Dermis microvascular lymphatic vessel endothelial cell (primary cell): ENCODE measurements around the gene PXMP2. TPM values are rescaled to one million over a fixed set of nuclear protein-coding genes. Genes with fewer than 3 reads are reported as not detected.
A peak's percentile ranks its signal among the peaks of the same experiment; 100 is the strongest.

ENCODE experiments used
- DNase-seq, 2 donors: peaks; one replicate each; pipeline versions ENCODE4 v3.0.0 to v3.0.0-alpha.2; 2010; ENCODE audit warnings: low read depth in 2 of 2
- total RNA-seq: library from RNA; depleted of rRNA; stranded (reverse); fragments of >200 nt; gene quantifications from 2 replicates; pipeline ENCODE4 v1.2.1, GENCODE V29; 2014

The PXMP2 gene
- total RNA-seq: 18.7 and 26.7 TPM in 2 replicates

- peak; percentile 83 to 95 for DNase-seq
Observed at GRCh38 chr12:132687211-132688164, at the start of gene PXMP2, which contains the start of gene POLE. Gene PXMP2 (plus strand): TSS chr12:132687587. CDS start chr12:132687671, 84 bp downstream. Gene POLE (minus strand): TSS chr12:132687342. CDS start chr12:132687315, 27 bp downstream.

- DNase-seq: no peak
Observed at GRCh38 chr12:132637811-132638210, 49.6 kb upstream of the PXMP2 start.

GRCh38 chr12:132638541-132639408 lies 48.6 kb upstream of the PXMP2 start:
- peak; percentile 53 to 60 for DNase-seq

GRCh38 chr12:132639956-132640520 lies 47.3 kb upstream of the PXMP2 start:
- no peak for DNase-seq

- DNase-seq: no peak
Observed at GRCh38 chr12:132640936-132641335, 46.5 kb upstream of the PXMP2 start.

GRCh38 chr12:132641811-132642650 lies 45.4 kb upstream of the PXMP2 start:
- DNase-seq: no peak

GRCh38 chr12:132642846-132643835 lies 44.2 kb upstream of the PXMP2 start:
- DNase-seq: no peak

GRCh38 chr12:132646850-132647249 lies 40.5 kb upstream of the PXMP2 start:
- DNase-seq: no peak

- no peak for DNase-seq
Observed at GRCh38 chr12:132647858-132648257, 39.5 kb upstream of the PXMP2 start.

- DNase-seq: no peak
Observed at GRCh38 chr12:132648616-132649225, 38.7 kb upstream of the PXMP2 start.

GRCh38 chr12:132649226-132649945 lies 38.0 kb upstream of the PXMP2 start:
- DNase-seq: no peak

- no peak for DNase-seq
Observed at GRCh38 chr12:132651444-132652100, 35.8 kb upstream of the PXMP2 start.

- peak; percentile 83 to 90 for DNase-seq
Observed at GRCh38 chr12:132653567-132654290, 33.7 kb upstream of the PXMP2 start.

- DNase-seq: no peak
Observed at GRCh38 chr12:132657004-132657727, 30.2 kb upstream of the PXMP2 start.

GRCh38 chr12:132658149-132658894 lies 29.1 kb upstream of the PXMP2 start:
- DNase-seq: no peak

GRCh38 chr12:132659146-132659545 lies 28.2 kb upstream of the PXMP2 start:
- DNase-seq: no peak
